OCI-LY1 (cell line): Measurements from ENCODE around the gene UGT1A5.

Source experiments
- CTCF ChIP-seq: fragments of 200-600 bp; sonication (generic), shearing (Covaris generic); IDR thresholded peaks from 2 replicates; pipeline ENCODE4 v1.5.1; 2017; ENCODE audit warnings: mild to moderate bottlenecking, antibody characterized with exemption, low read length, moderate library complexity, mixed read lengths
- EZH2 ChIP-seq: fragments of 200-600 bp; sonication (generic), shearing (Covaris generic); IDR thresholded peaks from 2 replicates; pipeline ENCODE4 v1.8.0; 2017; ENCODE audit warnings: borderline replicate concordance, mixed run types, mild to moderate bottlenecking, antibody characterized with exemption, low read length, moderate library complexity, mixed read lengths

- no peak for TF ChIP-seq EZH2
- no peak for TF ChIP-seq CTCF
Measured at GRCh38 chr2:233676046-233676445, 36.7 kb upstream of the UGT1A5 start.
